ENCODE data around the gene ASTN2.

Gene ASTN2

GRCh38 chr9:117359910-117360309, 54.9 kb downstream of the ASTN2 start:
- in situ Hi-C loops (cut with HindIII; ENCODE audit: low pct_ligation_motif_present, low sequenced_read_pairs) = no loop called here
- DNase-seq = no peak
- no peaks in the 10 kb centered on the region for H3K27me3 ChIP-seq (replicated peaks)
- TF ChIP-seq CTCF (IDR thresholded peaks at IDR 0.05; ENCODE audit: low read depth, low read length, missing control alignments) = no peak
- H3K4me3 ChIP-seq (ENCODE audit: low read depth, low read length) = no peak overlapping the region
- no peaks in the 10 kb centered on the region for H3K36me3 ChIP-seq (replicated peaks)
- H3K27ac ChIP-seq = no peak overlapping the region

GRCh38 chr9:117355542-117355941, 59.3 kb downstream of the ASTN2 start:
- no peak for DNase-seq
- in situ Hi-C loops (cut with HindIII; ENCODE audit: low pct_ligation_motif_present, low sequenced_read_pairs) = no loop called here
- H3K27me3 ChIP-seq (replicated peaks) = no peaks in the 10 kb centered on the region
- no peak overlapping the region for H3K27ac ChIP-seq
- H3K4me3 ChIP-seq (ENCODE audit: low read depth, low read length) = no peak overlapping the region
- no peak for TF ChIP-seq CTCF (IDR thresholded peaks at IDR 0.05; ENCODE audit: low read depth, low read length, missing control alignments)
- H3K36me3 ChIP-seq (replicated peaks) = no peaks in the 10 kb centered on the region

- Histone ChIP-seq H3K27ac (no peak overlapping the region), H3K4me3 (ENCODE audit: low read depth, low read length) (no peak overlapping the region), H3K36me3 (replicated peaks) (no peaks in the 10 kb centered on the region), H3K27me3 (replicated peaks) (no peaks in the 10 kb centered on the region)
- no peak for DNase-seq
- in situ Hi-C loops (cut with HindIII; ENCODE audit: low pct_ligation_motif_present, low sequenced_read_pairs) = no loop called here
- no peak for TF ChIP-seq CTCF (IDR thresholded peaks at IDR 0.05; ENCODE audit: low read depth, low read length, missing control alignments)
Measured at GRCh38 chr9:117354997-117355396, 59.9 kb downstream of the ASTN2 start.

GRCh38 chr9:117354244-117354847, 60.5 kb downstream of the ASTN2 start:
- no peak for TF ChIP-seq CTCF (IDR thresholded peaks at IDR 0.05; ENCODE audit: low read depth, low read length, missing control alignments)
- H3K4me3 ChIP-seq (ENCODE audit: low read depth, low read length) = no peak overlapping the region
- H3K27ac ChIP-seq = no peak overlapping the region
- H3K27me3 ChIP-seq (replicated peaks) = no peaks in the 10 kb centered on the region
- DNase-seq = no peak
- H3K36me3 ChIP-seq (replicated peaks) = no peaks in the 10 kb centered on the region
- in situ Hi-C loops (cut with HindIII; ENCODE audit: low pct_ligation_motif_present, low sequenced_read_pairs) = no loop called here

- in situ Hi-C loops (cut with HindIII; ENCODE audit: low pct_ligation_motif_present, low sequenced_read_pairs) = no loop called here
- no peak for DNase-seq
- TF ChIP-seq CTCF (IDR thresholded peaks at IDR 0.05; ENCODE audit: low read depth, low read length, missing control alignments) = no peak
Measured at GRCh38 chr9:117344892-117345660, 69.8 kb downstream of the ASTN2 start.

More at GRCh38 chr9:117344892-117345660, 69.8 kb downstream of the ASTN2 start:
- no peak overlapping the region for H3K27ac ChIP-seq
- no peak overlapping the region for H3K4me3 ChIP-seq (ENCODE audit: low read depth, low read length)
- no peaks in the 10 kb centered on the region for H3K27me3 ChIP-seq (replicated peaks)
- no peaks in the 10 kb centered on the region for H3K36me3 ChIP-seq (replicated peaks)

Data from brain microvascular endothelial cell (primary cell).